GM18502 (cell line): ENCODE data around the gene HECTD4.
A peak's percentile ranks its signal among the peaks of the same experiment; 100 is the strongest.
"Not testable (repeated sequence)": the region's sequence is repeated elsewhere in the genome, so short reads cannot be mapped to it uniquely, and the experiment has no call there.

Experiments used
- ATAC-seq: cut with Tn5 transposase; IDR thresholded peaks from one replicate; pipeline ENCODE4 v1.9.1; 2021; ENCODE audit warnings: mild to moderate bottlenecking; ENCODE audit not compliant: unreplicated experiment, poor library complexity

Gene HECTD4

GRCh38 chr12:112381883-112382796 is at the start of gene HECTD4:
TSS of gene HECTD4 (minus strand) at chr12:112382431. CDS start at chr12:112382128, 303 bp downstream.
- ATAC-seq = peak; percentile 89

- no peak for ATAC-seq
Observed at GRCh38 chr12:112431965-112432364, 49.7 kb upstream of the HECTD4 start.

- no peak for ATAC-seq
Observed at GRCh38 chr12:112430929-112431328, 48.7 kb upstream of the HECTD4 start.

- no peak for ATAC-seq
Observed at GRCh38 chr12:112427760-112428159, 45.5 kb upstream of the HECTD4 start.

- no peak for ATAC-seq
Observed at GRCh38 chr12:112425582-112426382, 43.6 kb upstream of the HECTD4 start.

GRCh38 chr12:112424126-112424525 is 41.9 kb upstream of the HECTD4 start:
- no peak for ATAC-seq

- ATAC-seq = no peak
Observed at GRCh38 chr12:112422531-112422930, 40.3 kb upstream of the HECTD4 start.

GRCh38 chr12:112421363-112421762 is 39.1 kb upstream of the HECTD4 start:
- no peak for ATAC-seq

GRCh38 chr12:112420740-112421139 is 38.5 kb upstream of the HECTD4 start:
- ATAC-seq = no peak

- ATAC-seq = no peak
Observed at GRCh38 chr12:112419297-112420133, 37.3 kb upstream of the HECTD4 start.

- peak; percentile 75 for ATAC-seq
Observed at GRCh38 chr12:112418608-112419296, 36.5 kb upstream of the HECTD4 start, which contains the start of gene PTPN11. TSS of gene PTPN11 (plus strand) at chr12:112418947. CDS start at chr12:112419112, 165 bp downstream.

GRCh38 chr12:112418273-112418607 is 36.0 kb upstream of the HECTD4 start:
- ATAC-seq = no peak

GRCh38 chr12:112415457-112415856 is 33.2 kb upstream of the HECTD4 start:
- not testable (repeated sequence) for ATAC-seq

- ATAC-seq = no peak
Observed at GRCh38 chr12:112413855-112414625, 31.8 kb upstream of the HECTD4 start.

GRCh38 chr12:112409906-112410244 is 27.6 kb upstream of the HECTD4 start:
- no peak for ATAC-seq

GRCh38 chr12:112409064-112409905 is 27.1 kb upstream of the HECTD4 start, which contains the start of gene RPL6:
TSS of gene RPL6 (minus strand) at chr12:112409605. CDS start at chr12:112408656, 949 bp downstream.
- peak; percentile 79 for ATAC-seq

- peak; percentile 19 for ATAC-seq
Observed at GRCh38 chr12:112408621-112409020, 26.4 kb upstream of the HECTD4 start.

GRCh38 chr12:112407683-112408082 is 25.5 kb upstream of the HECTD4 start:
- ATAC-seq = not testable (repeated sequence)
